Fibroblast of skin of left biceps (primary cell): ENCODE data around the gene TIMM44.
"Not testable (repeated sequence)": the region's sequence is repeated elsewhere in the genome, so short reads cannot be mapped to it uniquely, and the experiment has no call there.

ENCODE experiments used
- DNase-seq, 2 experiments: peaks; one replicate each; pipeline ENCODE4 v3.0.0-alpha.2; 2013; ENCODE audit warnings: low read depth in 2 of 2

TIMM44 gene

DNA sequence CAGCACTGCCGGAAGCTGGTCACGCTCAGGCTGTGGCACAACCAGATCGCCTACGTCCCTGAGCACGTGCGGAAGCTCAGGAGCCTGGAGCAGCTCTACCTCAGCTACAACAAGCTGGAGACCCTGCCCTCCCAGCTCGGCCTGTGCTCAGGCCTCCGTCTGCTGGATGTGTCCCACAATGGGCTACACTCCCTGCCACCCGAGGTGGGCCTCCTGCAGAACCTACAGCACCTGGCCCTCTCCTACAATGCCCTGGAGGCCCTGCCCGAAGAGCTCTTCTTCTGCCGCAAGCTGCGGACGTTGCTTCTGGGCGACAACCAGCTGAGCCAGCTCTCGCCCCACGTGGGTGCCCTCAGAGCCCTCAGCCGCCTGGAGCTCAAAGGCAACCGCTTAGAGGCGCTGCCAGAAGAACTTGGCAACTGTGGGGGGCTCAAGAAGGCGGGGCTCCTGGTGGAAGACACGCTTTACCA, 43.0 kb downstream of the TIMM44 start:
- no peak for DNase-seq

GRCh38 chr19:7899751-7900378, 43.6 kb downstream of the TIMM44 start:
- no peak for DNase-seq

- DNase-seq, result no peak
Measured at GRCh38 chr19:7898967-7899366, 44.5 kb downstream of the TIMM44 start.

DNA sequence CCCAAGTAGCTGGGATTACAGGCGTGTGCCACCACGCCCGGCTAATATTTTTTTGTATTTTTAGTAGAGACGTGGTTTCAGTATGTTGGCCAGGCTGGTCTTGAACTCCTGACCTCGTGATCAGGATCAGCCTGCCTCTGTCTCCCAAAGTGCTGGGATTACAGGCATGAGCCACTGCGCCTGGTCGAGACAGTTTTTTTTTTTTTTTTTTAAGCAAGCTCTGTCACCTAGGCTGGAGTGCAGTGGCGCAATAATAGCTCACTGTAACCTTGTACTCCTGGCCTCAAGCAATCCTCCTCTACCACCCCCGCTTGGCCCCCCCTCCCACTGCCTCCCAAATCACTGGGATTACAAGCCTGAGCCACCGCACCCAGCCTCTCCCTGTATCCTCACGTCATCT, 46.2 kb downstream of the TIMM44 start:
- no peak for DNase-seq

DNA sequence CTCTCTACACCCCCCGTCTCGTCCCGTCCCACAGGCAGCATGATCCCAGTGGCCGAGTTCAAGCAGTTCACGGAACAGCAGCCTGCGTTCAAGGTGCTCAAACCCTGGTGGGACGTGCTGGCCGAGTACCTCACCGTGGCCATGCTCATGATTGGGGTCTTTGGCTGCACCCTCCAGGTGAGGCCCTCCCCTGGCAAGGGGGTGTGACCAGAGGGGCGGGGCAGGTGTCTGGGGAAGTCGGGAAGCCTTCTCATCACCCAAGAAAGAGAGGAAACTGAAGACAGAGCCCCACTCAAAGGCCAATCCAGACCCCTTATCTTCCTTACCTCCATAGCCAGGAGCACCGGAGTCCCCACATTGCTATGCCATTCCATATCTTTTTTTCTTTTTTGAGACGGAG, 47.9 kb downstream of the TIMM44 start:
- DNase-seq, result no peak

- DNase-seq, result no peak
Measured at GRCh38 chr19:7894612-7895309, 48.7 kb downstream of the TIMM44 start.

- not testable (repeated sequence) for DNase-seq
Measured at GRCh38 chr19:7893362-7894101, 49.9 kb downstream of the TIMM44 start.

GRCh38 chr19:7888826-7889217, 54.6 kb downstream of the TIMM44 start:
- no peak for DNase-seq

GRCh38 chr19:7888145-7888825, 55.2 kb downstream of the TIMM44 start, which contains the start of gene LRRC8E:
LRRC8E (plus strand) TSS chr19:7888510; CDS start chr19:7895604, 7,094 bp downstream.
- DNase-seq, result peak in 1 of 2 experiments; percentile 28

GRCh38 chr19:7887408-7888144, 55.9 kb downstream of the TIMM44 start:
- no peak for DNase-seq

DNA sequence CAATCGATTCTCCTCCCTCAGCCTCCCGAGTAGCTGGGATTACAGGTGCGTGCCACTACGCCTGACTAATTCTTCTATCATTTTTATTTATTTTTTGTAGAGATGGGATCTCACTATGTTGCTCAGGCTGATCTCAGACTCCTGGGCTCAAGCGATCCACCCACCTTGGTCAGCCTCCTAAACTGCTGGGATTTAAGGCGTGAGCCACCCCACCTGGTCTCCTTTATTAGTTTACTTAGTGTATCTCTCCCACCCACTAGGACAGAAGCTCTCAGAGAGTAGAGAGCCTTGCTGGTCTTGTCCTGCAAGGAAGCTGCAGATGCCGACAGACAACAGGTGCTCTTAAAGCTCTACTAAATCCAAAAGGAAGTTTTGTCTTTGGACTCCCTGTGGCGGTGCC, 57.6 kb downstream of the TIMM44 start:
- no peak for DNase-seq

DNA sequence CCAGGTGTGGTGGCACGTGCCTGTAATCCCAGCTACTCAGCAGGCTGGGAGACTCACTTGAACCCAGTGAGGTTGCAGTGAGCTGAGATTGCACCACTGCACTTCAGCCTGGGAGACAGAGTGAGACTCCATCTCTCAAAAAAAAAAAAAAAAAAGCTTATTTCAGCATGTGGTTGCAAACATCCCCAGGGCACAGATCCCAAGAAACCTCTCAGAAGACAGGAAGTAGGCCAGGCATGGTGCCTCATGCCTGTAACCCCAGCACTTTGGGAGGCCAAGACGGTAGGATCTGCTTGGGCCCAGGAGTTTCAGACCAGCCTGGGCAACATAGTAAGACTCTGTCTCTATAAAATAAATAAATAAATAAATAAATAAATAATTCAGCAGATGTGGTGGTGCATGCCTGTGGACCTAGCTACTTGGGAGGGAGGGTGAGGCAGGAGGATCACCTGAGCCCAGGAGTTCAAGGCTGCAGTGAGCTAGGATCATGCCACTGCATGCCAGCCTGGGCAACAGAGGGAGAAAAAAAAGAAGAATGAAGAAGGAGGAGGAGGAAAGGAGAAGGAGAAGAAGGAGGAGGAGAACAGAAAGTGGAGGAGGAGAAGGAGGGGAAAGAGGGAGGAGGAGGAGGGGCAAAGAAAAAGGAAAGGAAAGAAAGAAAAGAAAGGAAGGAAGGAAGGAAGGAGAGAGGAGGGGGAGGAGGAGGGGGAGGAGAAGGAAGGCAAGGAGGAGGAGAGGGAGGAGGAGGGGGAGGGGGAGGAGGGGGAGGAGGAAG, 59.5 kb downstream of the TIMM44 start:
- no peak for DNase-seq

DNA sequence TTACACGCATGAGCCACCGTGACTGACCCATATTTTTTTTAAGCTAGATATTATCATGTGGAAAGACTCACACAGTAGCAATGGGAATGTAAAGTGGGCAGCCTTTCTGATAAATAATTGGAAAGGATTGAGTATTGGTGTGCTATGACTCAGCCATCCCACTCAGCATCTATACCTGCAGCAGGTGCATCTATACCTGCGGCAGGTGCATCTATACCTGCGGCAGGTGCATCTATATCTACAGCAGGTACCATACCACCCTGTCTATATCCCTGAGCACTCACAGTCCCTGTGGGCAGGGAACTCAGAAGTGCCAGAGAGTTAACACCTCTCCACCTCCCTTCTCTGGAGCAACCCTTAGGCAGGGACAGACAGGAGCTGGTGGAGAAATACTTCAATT, 60.4 kb downstream of the TIMM44 start:
- no peak for DNase-seq

DNA sequence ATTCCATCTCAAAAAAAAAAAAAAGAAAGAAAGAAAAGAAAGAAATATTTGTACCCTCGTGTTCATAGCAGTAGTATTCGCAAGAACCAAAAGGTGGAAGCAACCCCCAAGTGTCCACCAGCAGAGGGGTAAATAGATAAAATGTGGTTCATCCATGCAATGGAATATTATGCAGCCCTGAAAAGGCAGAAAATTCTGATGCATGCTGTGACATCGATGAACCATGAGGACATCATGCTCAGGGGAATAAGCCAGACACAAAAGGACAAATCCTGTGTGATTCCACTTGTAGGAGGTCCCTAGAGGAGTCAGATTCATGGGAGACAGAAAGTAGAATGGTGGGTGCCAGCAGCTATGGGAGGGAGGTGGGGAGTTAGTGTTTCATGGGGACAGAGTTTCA, 61.6 kb downstream of the TIMM44 start:
- no peak for DNase-seq

DNA sequence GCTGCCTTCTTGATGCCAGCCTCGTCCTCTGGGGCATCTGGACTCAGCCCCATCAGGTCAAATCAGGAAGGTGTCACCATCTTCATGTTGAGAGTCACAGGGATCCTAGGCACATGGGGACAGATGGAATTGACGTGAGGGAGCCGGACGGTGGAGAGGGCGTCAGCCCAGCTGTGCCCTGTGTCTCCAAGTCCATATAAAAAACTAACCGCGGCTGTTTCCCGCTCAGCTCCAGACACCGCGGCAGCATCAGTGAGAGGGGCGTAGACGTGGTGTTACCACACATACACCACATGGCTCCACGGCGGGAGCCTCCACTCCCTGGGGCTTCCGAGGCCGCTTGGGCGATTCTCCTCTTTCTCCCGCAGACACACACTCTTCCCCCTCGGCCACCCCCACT, 63.6 kb downstream of the TIMM44 start:
- no peak for DNase-seq

GRCh38 chr19:7879111-7879807, 64.2 kb downstream of the TIMM44 start:
- no peak for DNase-seq

GRCh38 chr19:7877249-7877836, 66.1 kb downstream of the TIMM44 start:
- DNase-seq, result no peak
